NCI-H82 treated with DMSO at 0.1 percent for 48 hours (cell line): Measurements from ENCODE around the gene CSF1R.

Experiments used
- DNase-seq: peaks from one replicate; lab custom pipeline; 2025; ENCODE audit not compliant: unreplicated experiment; lab: John Stamatoyannopoulos, UW

The CSF1R gene

GRCh38 chr5:150070821-150071220, 15.5 kb downstream of the CSF1R start:
- no peak for DNase-seq

GRCh38 chr5:150069672-150070627, 16.4 kb downstream of the CSF1R start:
- no peak for DNase-seq

GRCh38 chr5:150068961-150069645, 17.3 kb downstream of the CSF1R start:
- DNase-seq, result no peak

GRCh38 chr5:150068472-150068871, 17.9 kb downstream of the CSF1R start:
- DNase-seq, result no peak

- no peak for DNase-seq
Observed at GRCh38 chr5:150068071-150068470, 18.3 kb downstream of the CSF1R start.

- no peak for DNase-seq
Observed at GRCh38 chr5:150067405-150067960, 18.9 kb downstream of the CSF1R start.

- no peak for DNase-seq
Observed at GRCh38 chr5:150066901-150067396, 19.4 kb downstream of the CSF1R start.

- no peak for DNase-seq
Observed at GRCh38 chr5:150066436-150066835, 19.9 kb downstream of the CSF1R start.

- DNase-seq, result no peak
Observed at GRCh38 chr5:150065886-150066285, 20.5 kb downstream of the CSF1R start.

- DNase-seq, result no peak
Observed at GRCh38 chr5:150065346-150065745, 21.0 kb downstream of the CSF1R start.

- DNase-seq, result no peak
Observed at GRCh38 chr5:150064681-150065220, 21.6 kb downstream of the CSF1R start.

- DNase-seq, result no peak
Observed at GRCh38 chr5:150063638-150064037, 22.7 kb downstream of the CSF1R start.

GRCh38 chr5:150062216-150062922, 24.0 kb downstream of the CSF1R start:
- DNase-seq, result no peak

- no peak for DNase-seq
Observed at GRCh38 chr5:150061538-150061995, 24.8 kb downstream of the CSF1R start.

- DNase-seq, result no peak
Observed at GRCh38 chr5:150060471-150060870, 25.9 kb downstream of the CSF1R start.

- no peak for DNase-seq
Observed at GRCh38 chr5:150059623-150060022, 26.7 kb downstream of the CSF1R start.

GRCh38 chr5:150058480-150059126, 27.8 kb downstream of the CSF1R start:
- DNase-seq, result no peak

GRCh38 chr5:150057996-150058395, 28.4 kb downstream of the CSF1R start:
- DNase-seq, result no peak

- no peak for DNase-seq
Observed at GRCh38 chr5:150057511-150057910, 28.8 kb downstream of the CSF1R start.

- DNase-seq, result no peak
Observed at GRCh38 chr5:150057052-150057451, 29.3 kb downstream of the CSF1R start.
